ENCODE data around the gene SLC27A6.

- TF ChIP-seq, protein P1, sequence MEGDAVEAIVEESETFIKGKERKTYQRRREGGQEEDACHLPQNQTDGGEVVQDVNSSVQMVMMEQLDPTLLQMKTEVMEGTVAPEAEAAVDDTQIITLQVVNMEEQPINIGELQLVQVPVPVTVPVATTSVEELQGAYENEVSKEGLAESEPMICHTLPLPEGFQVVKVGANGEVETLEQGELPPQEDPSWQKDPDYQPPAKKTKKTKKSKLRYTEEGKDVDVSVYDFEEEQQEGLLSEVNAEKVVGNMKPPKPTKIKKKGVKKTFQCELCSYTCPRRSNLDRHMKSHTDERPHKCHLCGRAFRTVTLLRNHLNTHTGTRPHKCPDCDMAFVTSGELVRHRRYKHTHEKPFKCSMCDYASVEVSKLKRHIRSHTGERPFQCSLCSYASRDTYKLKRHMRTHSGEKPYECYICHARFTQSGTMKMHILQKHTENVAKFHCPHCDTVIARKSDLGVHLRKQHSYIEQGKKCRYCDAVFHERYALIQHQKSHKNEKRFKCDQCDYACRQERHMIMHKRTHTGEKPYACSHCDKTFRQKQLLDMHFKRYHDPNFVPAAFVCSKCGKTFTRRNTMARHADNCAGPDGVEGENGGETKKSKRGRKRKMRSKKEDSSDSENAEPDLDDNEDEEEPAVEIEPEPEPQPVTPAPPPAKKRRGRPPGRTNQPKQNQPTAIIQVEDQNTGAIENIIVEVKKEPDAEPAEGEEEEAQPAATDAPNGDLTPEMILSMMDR (conservative IDR thresholded peaks at IDR 0.05 in 1 of 2, IDR thresholded peaks at IDR 0.05 in 1 of 2; ENCODE audit: low read depth in 1 of 2, low read length in 2 of 2), result no peak
- TF ChIP-seq EZH2 (IDR thresholded peaks at IDR 0.05; ENCODE audit: low read length, missing control alignments), result no peak
Observed at GRCh38 chr5:129020683-129021082, 55.4 kb downstream of the SLC27A6 start.

Measured in fibroblast of lung (primary cell).